Measurements from ENCODE around the gene AGPAT2. TPM values are rescaled to one million over a fixed set of nuclear protein-coding genes. Genes with fewer than 3 reads are reported as not detected.
A peak's percentile ranks its signal among the peaks of the same experiment; 100 is the strongest.

Gene AGPAT2
- total RNA-seq, 1 donor from 2014 or later, result 46.1 TPM

GRCh38 chr9:136672431-136673087, 14.7 kb downstream of the AGPAT2 start:
- peak; percentile 61 for DNase-seq

- peak; percentile 64 for DNase-seq
Measured at GRCh38 chr9:136671646-136672430, 15.4 kb downstream of the AGPAT2 start.

GRCh38 chr9:136671254-136671614, 16.0 kb downstream of the AGPAT2 start:
- DNase-seq, result peak; percentile 64

- DNase-seq, result no peak
Measured at GRCh38 chr9:136670576-136671253, 16.5 kb downstream of the AGPAT2 start.

GRCh38 chr9:136669791-136670464, 17.3 kb downstream of the AGPAT2 start:
- peak; percentile 38 for DNase-seq

- peak; percentile 53 for DNase-seq
Measured at GRCh38 chr9:136668983-136669790, 18.1 kb downstream of the AGPAT2 start.

- peak; percentile 44 for DNase-seq
Measured at GRCh38 chr9:136667940-136668760, 19.1 kb downstream of the AGPAT2 start.

- peak; percentile 30 for DNase-seq
Measured at GRCh38 chr9:136667214-136667939, 19.9 kb downstream of the AGPAT2 start.

GRCh38 chr9:136666372-136667213, 20.7 kb downstream of the AGPAT2 start:
- peak; percentile 46 for DNase-seq

GRCh38 chr9:136665704-136666371, 21.4 kb downstream of the AGPAT2 start:
- DNase-seq, result peak; percentile 46

GRCh38 chr9:136665111-136665703, 22.1 kb downstream of the AGPAT2 start:
- peak; percentile 44 for DNase-seq

GRCh38 chr9:136664000-136664915, 23.0 kb downstream of the AGPAT2 start:
- no peak for DNase-seq

GRCh38 chr9:136662656-136663581, 24.3 kb downstream of the AGPAT2 start, which contains the start of gene EGFL7:
TSS of gene EGFL7 (plus strand) at chr9:136662916. CDS start at chr9:136668283, 5,367 bp downstream.
- peak; percentile 95 for DNase-seq

- DNase-seq, result peak; percentile 56
Measured at GRCh38 chr9:136662326-136662655, 25.0 kb downstream of the AGPAT2 start.

GRCh38 chr9:136661641-136662325, 25.5 kb downstream of the AGPAT2 start:
- peak; percentile 41 for DNase-seq

Data from dermis blood vessel endothelial cell (primary cell).